B cell (primary cell): ENCODE results near the gene UNC5A. TPM values are rescaled to one million over a fixed set of nuclear protein-coding genes. Genes with fewer than 3 reads are reported as not detected.

ENCODE experiments used
- ATAC-seq: fragments of 200-7000 bp; cut with Tn5 transposase; one replicate; pipeline ENCODE4 v1.10.0; 2021; ENCODE audit warnings: low read depth, mild to moderate bottlenecking, moderate number of reproducible peaks, moderate library complexity
- CTCF ChIA-PET: fragments of 350-600 bp; sonication (Branson Sonifier 250); formaldehyde crosslinking; loops from one replicate; lab custom pipeline; 2021; ENCODE audit warnings: antibody characterized with exemption, inconsistent platforms; lab: Charles Lee
- POLR2A ChIA-PET: fragments of 350-600 bp; sonication (Branson Sonifier 250); formaldehyde crosslinking; loops from one replicate; lab custom pipeline; 2021; ENCODE audit warnings: antibody characterized with exemption; lab: Charles Lee
- DNase-seq: peaks from one replicate; pipeline ENCODE4 v3.0.0; 2013
- H2AFZ ChIP-seq: 2 replicates; pipeline ENCODE4 v1.6.1; 2012; ENCODE audit warnings: mild to moderate bottlenecking, low read depth, low read length; ENCODE audit not compliant: insufficient read depth, poor library complexity, severe bottlenecking
- H3K27ac ChIP-seq, 2 donors: 1 replicate in 1 of 2; 2 replicates in 1 of 2; pipeline ENCODE4 v1.5.1; 2012 to 2013; ENCODE audit warnings: low read length in 2 of 2, mild to moderate bottlenecking in 2 of 2, moderate library complexity in 1 of 2
- H3K27me3 ChIP-seq, 4 experiments: fragments of 200-600 bp in 1 of 4; sonication (generic) in 1 of 4; replicated peaks in 1 of 4; 1 replicate in 2 of 4; 2 replicates in 2 of 4; pipeline versions ENCODE4 v1.6.1 to v1.7.0; 2013 to 2016; ENCODE audit warnings: low read length in 3 of 4, mild to moderate bottlenecking in 2 of 4, mixed read lengths in 1 of 4, moderate library complexity in 1 of 4; ENCODE audit not compliant: insufficient read depth in 4 of 4, control insufficient read depth in 3 of 4; ENCODE audit errors: control extremely low read depth in 1 of 4
- H3K36me3 ChIP-seq, 2 experiments: replicated peaks in 1 of 2; 1 replicate in 1 of 2; 2 replicates in 1 of 2; pipeline versions ENCODE4 v1.6.1 to v1.7.1; 2013; ENCODE audit warnings: low read length in 1 of 2; ENCODE audit not compliant: insufficient read depth in 2 of 2, control insufficient read depth in 1 of 2; ENCODE audit errors: control extremely low read depth in 1 of 2, extremely low read depth in 1 of 2
- H3K4me1 ChIP-seq, 2 donors: fragments of 200-600 bp in 1 of 2; sonication (generic) in 1 of 2; 1 replicate in 1 of 2; 2 replicates in 1 of 2; pipeline versions ENCODE4 v1.5.1 to v1.6.1; 2013 to 2017; ENCODE audit warnings: low read length in 2 of 2; ENCODE audit not compliant: control insufficient read depth in 2 of 2, insufficient read depth in 2 of 2
- H3K4me2 ChIP-seq: replicated peaks from 2 replicates; pipeline ENCODE3; 2012; ENCODE audit warnings: mild to moderate bottlenecking, low read depth, low read length; ENCODE audit not compliant: poor library complexity, severe bottlenecking
- H3K4me3 ChIP-seq, 5 experiments: fragments of 200-600 bp in 1 of 5; sonication (generic) in 1 of 5; 1 replicate in 3 of 5; 2 replicates in 2 of 5; pipeline versions ENCODE4 v1.5.1 to v1.7.0; 2011 to 2016; ENCODE audit warnings: low read length in 4 of 5, mild to moderate bottlenecking in 4 of 5, low read depth in 2 of 5, control low read depth in 1 of 5, moderate library complexity in 1 of 5; ENCODE audit not compliant: insufficient read depth in 1 of 5; ENCODE audit errors: control extremely low read depth in 1 of 5, extremely low read depth in 1 of 5
- H3K79me2 ChIP-seq: fragments of 200-600 bp; sonication (generic); one replicate; pipeline ENCODE4 v1.6.0; 2016; ENCODE audit warnings: low read length; ENCODE audit not compliant: control insufficient read depth, insufficient read depth
- H3K9ac ChIP-seq: fragments of 200-600 bp; sonication (generic); 2 replicates; pipeline ENCODE4 v1.6.1; 2017; ENCODE audit warnings: mild to moderate bottlenecking, low read length, moderate library complexity
- H3K9me3 ChIP-seq, 3 donors: one replicate each; pipeline versions ENCODE4 v1.6.1 to v1.7.1; 2013; ENCODE audit warnings: low read length in 2 of 3; ENCODE audit not compliant: control insufficient read depth in 2 of 3, insufficient read depth in 1 of 3; ENCODE audit errors: control extremely low read depth in 1 of 3
- H4K20me1 ChIP-seq: 2 replicates; pipeline ENCODE4 v1.6.0; 2012; ENCODE audit warnings: mild to moderate bottlenecking, low read length; ENCODE audit not compliant: insufficient read depth, control insufficient read depth, poor library complexity, severe bottlenecking
- H3K27ac Mint-ChIP-seq: one replicate; pipeline ENCODE4 v1.8.0; 2021; ENCODE audit warnings: mixed read lengths
- H3K27me3 Mint-ChIP-seq: one replicate; pipeline ENCODE4 v1.8.0; 2021; ENCODE audit warnings: mixed read lengths
- H3K4me1 Mint-ChIP-seq: one replicate; pipeline ENCODE4 v1.8.0; 2021; ENCODE audit warnings: mixed read lengths
- H3K4me3 Mint-ChIP-seq: one replicate; pipeline ENCODE4 v1.8.0; 2021; ENCODE audit warnings: mixed read lengths
- H3K9me3 Mint-ChIP-seq: one replicate; pipeline ENCODE4 v1.8.0; 2022; ENCODE audit warnings: mixed read lengths; ENCODE audit not compliant: insufficient read depth
- EZH2 ChIP-seq: IDR thresholded peaks from 2 replicates; pipeline ENCODE4 v1.6.1; 2012; ENCODE audit warnings: borderline replicate concordance, low read depth, mild to moderate bottlenecking, moderate library complexity, low read length; ENCODE audit not compliant: insufficient read depth, poor library complexity, severe bottlenecking
- WGBS: methylation state at CpG from one replicate; pipeline ENCODE4 v1.1.5; 2013; ENCODE audit warnings: missing lambda C conversion rate; ENCODE audit not compliant: insufficient coverage; 5-methylcytosine and 5-hydroxymethylcytosine counted together
- intact Hi-C: fragments of 100-400 bp; cut with micrococcal nuclease; formaldehyde crosslinking; loops from one replicate; pipeline ENCODE4 v1.10.0; 2022
- polyA plus RNA-seq: library from polyadenylated mRNA; depleted of rRNA; stranded (reverse); fragments of >200 nt; gene quantifications from 2 replicates; pipeline ENCODE4 v1.2.3, GENCODE V29; 2012
- total RNA-seq, 2 donors: library from RNA; stranded (reverse); fragments of 120-200 nt in 1 of 2; gene quantifications; 1 replicate in 1 of 2; 2 replicates in 1 of 2; pipeline versions ENCODE4 v1.2.3 to v1.2.4, GENCODE V29; 2013 to 2022
- TF ChIP-seq, protein P1 (sequence below): fragments of 200-600 bp; IDR thresholded peaks from one replicate; pipeline ENCODE4 v1.8.0; 2022; ENCODE audit warnings: antibody characterized with exemption, mild to moderate bottlenecking

Gene UNC5A
- total and polyA plus RNA-seq, 2 donors (not counting 1 experiment from before 2014, with no cell fraction given) = not detected

DNA sequence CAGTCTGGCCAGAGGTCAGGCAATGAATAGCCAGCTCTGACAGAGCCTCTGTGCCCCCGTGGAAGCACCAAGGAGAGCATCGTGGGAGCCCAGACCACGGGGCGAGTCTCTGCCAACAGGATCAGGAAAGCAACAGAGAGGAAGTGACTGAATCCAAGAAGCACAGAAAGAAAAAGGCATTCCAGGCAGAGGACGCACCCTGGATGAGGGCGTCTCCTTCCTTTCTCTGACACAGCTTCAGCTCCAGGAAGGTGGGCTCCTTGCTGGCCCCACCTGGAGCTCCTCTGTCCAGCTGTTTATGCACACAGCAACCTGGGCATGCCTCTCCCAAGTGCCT lies 72.2 kb downstream of the UNC5A start:
- no peak overlapping the region for H3K4me2 ChIP-seq
- no peaks in the 10 kb centered on the region for H4K20me1 ChIP-seq
- H3K36me3 ChIP-seq = no peaks in the 10 kb centered on the region
- H3K4me1 ChIP-seq = no peaks in the 10 kb centered on the region
- TF ChIP-seq, protein P1, sequence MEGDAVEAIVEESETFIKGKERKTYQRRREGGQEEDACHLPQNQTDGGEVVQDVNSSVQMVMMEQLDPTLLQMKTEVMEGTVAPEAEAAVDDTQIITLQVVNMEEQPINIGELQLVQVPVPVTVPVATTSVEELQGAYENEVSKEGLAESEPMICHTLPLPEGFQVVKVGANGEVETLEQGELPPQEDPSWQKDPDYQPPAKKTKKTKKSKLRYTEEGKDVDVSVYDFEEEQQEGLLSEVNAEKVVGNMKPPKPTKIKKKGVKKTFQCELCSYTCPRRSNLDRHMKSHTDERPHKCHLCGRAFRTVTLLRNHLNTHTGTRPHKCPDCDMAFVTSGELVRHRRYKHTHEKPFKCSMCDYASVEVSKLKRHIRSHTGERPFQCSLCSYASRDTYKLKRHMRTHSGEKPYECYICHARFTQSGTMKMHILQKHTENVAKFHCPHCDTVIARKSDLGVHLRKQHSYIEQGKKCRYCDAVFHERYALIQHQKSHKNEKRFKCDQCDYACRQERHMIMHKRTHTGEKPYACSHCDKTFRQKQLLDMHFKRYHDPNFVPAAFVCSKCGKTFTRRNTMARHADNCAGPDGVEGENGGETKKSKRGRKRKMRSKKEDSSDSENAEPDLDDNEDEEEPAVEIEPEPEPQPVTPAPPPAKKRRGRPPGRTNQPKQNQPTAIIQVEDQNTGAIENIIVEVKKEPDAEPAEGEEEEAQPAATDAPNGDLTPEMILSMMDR = no peak
- TF ChIP-seq EZH2 = no peak
- H3K27me3 ChIP-seq = peaks cover 0 to 12% (median 0%) of the 10 kb centered on the region in 4 experiments
- no peak overlapping the region for H2AFZ ChIP-seq
- Mint-ChIP-seq H3K27me3 (peaks cover 12% of the 10 kb centered on the region), H3K4me1 (no peaks in the 10 kb centered on the region), H3K9me3 (no peaks in the 10 kb centered on the region), H3K4me3 (no peak overlapping the region), H3K27ac (no peak overlapping the region)
- H3K79me2 ChIP-seq = no peaks in the 10 kb centered on the region
- WGBS = 54% methylated on average over 6 of the region's 6 CpGs
- no peak for DNase-seq
- intact Hi-C loops = no loop called here
- H3K4me3 ChIP-seq = no peak overlapping the region
- H3K9me3 ChIP-seq = no peaks in the 10 kb centered on the region
- ChIA-PET CTCF (no interaction called here), POLR2A (no interaction called here)
- ATAC-seq = no peak
- no peak overlapping the region for H3K27ac ChIP-seq
- no peak overlapping the region for H3K9ac ChIP-seq

DNA sequence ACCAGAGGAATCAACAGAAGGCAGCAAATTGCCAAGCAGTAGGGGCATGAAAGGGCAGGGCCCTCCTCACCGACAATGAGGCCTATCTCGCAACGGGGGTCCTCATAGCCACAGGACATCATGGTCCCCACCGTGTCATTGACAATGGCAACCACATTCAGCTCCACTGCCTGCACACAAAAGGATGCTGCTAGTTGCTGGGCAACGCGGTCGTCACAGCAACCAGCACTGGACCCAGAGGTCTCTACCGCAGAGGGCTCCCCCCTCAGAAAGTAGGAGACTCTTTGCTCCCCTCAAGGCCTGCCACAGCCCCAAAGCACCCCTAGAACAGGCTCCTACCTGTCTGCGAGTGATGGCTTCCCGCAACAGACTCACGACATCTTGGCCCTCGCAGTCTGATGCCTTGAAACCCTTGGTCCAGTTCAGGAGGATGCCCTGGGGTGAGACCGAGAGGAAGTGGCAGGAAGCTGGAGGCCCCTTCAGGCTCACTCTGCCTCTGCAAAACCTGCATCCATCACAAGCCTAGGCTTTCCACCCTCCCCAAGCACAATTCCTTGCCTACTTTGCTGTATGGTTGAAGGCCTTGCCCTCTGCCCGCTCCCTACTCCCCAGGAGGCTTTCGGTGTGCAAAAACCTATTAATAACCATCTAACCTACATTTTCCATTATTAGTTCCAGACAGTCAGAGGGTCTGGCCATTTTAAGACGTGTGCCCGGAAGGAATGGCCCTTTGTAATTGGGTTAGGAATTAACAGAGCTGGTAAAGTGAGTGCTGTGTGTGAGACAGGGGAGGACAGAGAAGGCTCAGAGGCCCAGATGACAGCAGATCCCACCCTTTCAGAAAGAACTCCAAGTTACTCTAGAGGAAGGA lies 73.6 kb downstream of the UNC5A start:
- H3K27ac ChIP-seq = no peak overlapping the region
- H3K4me1 ChIP-seq = no peaks in the 10 kb centered on the region
- H3K27ac Mint-ChIP-seq = no peak overlapping the region
- ATAC-seq (no peak), DNase-seq (no peak)
- TF ChIP-seq EZH2 = no peak
- TF ChIP-seq, protein P1 = no peak
- no peak overlapping the region for H3K4me3 Mint-ChIP-seq
- no peak overlapping the region for H3K9ac ChIP-seq
- ChIA-PET CTCF (no interaction called here), POLR2A (no interaction called here)
- WGBS = 96% methylated on average over 15 of the region's 17 CpGs
- H3K9me3 Mint-ChIP-seq = no peaks in the 10 kb centered on the region
- intact Hi-C loops = no loop called here
- H3K36me3 ChIP-seq = no peaks in the 10 kb centered on the region
- H3K27me3 Mint-ChIP-seq = peaks cover 9% of the 10 kb centered on the region
- H3K4me2 ChIP-seq = no peak overlapping the region
- no peaks in the 10 kb centered on the region for H3K4me1 Mint-ChIP-seq
- no peak overlapping the region for H2AFZ ChIP-seq
- no peaks in the 10 kb centered on the region for H3K79me2 ChIP-seq
- H3K27me3 ChIP-seq = peaks cover 0 to 2% (median 0%) of the 10 kb centered on the region in 4 experiments
- no peaks in the 10 kb centered on the region for H3K9me3 ChIP-seq
- H4K20me1 ChIP-seq = no peaks in the 10 kb centered on the region
- H3K4me3 ChIP-seq = no peak overlapping the region
